ENCODE results near the gene ATP6V1C2. TPM values are rescaled to one million over a fixed set of nuclear protein-coding genes. Genes with fewer than 3 reads are reported as not detected.

The ATP6V1C2 gene
- total RNA-seq, 1 donor from 2014 or later: not detected

DNA sequence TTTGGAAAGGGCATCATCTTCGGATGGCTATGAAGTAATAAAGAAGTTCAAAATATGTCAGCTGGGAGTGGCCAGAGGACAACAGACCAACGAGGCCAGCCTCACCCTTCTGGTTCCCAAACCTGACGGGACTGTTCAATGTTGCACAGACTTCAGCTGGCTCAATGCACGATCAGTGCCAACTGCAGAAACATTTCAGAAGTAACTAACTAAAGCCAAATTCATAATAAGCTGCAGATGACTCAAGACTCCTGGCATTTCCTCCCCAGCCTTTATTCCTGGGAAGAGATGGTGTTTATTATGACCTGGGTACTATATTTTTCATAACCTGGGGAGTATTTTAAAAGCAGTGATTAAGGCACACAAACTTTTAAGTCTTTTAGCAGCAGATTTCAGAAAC lies 3.8 kb upstream of the ATP6V1C2 start:
- Mint-ChIP-seq H3K4me3 (ENCODE audit: unreplicated experiment) (no peak overlapping the region), H3K27ac (ENCODE audit: unreplicated experiment) (peak overlapping the region; percentile 62), H3K4me1 (ENCODE audit: low read depth) (peaks cover 29% of the 10 kb centered on the region), H3K9me3 (ENCODE audit: low read depth) (no peaks in the 10 kb centered on the region), H3K36me3 (ENCODE audit: low read depth) (no peaks in the 10 kb centered on the region), H3K27me3 (ENCODE audit: low read depth) (peaks cover 19% of the 10 kb centered on the region)
- no peak for DNase-seq (ENCODE audit: low spot score)
- TF ChIP-seq CTCF (IDR thresholded peaks at IDR 0.05): no peak

DNA sequence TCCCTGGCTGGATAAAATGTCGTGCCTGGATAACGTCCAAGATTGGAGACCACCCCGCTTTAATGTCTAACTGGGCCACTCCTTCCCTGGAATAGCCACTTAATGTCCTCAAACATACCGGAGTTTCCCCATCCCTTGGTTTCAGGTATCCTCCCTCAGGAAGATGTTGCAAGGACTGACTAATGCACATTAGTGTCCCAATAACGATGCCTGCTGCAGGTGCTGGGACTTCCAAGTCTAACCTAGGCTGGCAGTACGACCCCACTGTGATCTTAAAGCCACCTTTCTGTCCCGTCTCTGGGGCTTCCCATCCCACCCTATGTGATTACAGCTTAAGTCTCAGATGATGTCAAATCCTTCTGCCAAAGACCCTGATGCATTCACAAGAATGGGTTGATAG lies 1.1 kb upstream of the ATP6V1C2 start:
- no peaks in the 10 kb centered on the region for H3K9me3 Mint-ChIP-seq (ENCODE audit: low read depth)

GRCh38 chr2:10720947-10721395 lies 459 bp upstream of the ATP6V1C2 start:
- Mint-ChIP-seq H3K36me3 (ENCODE audit: low read depth) (no peaks in the 10 kb centered on the region), H3K9me3 (ENCODE audit: low read depth) (no peaks in the 10 kb centered on the region), H3K27me3 (ENCODE audit: low read depth) (peaks cover 35% of the 10 kb centered on the region), H3K4me1 (ENCODE audit: low read depth) (peaks cover 29% of the 10 kb centered on the region), H3K27ac (ENCODE audit: unreplicated experiment) (no peak overlapping the region), H3K4me3 (ENCODE audit: unreplicated experiment) (no peak overlapping the region)
- no peak for TF ChIP-seq CTCF (IDR thresholded peaks at IDR 0.05)
- DNase-seq (ENCODE audit: low spot score): no peak

More for the DNA sequence above, 1.1 kb upstream of the ATP6V1C2 start:
- no peak for TF ChIP-seq CTCF (IDR thresholded peaks at IDR 0.05)
- no peak overlapping the region for H3K4me3 Mint-ChIP-seq (ENCODE audit: unreplicated experiment)
- DNase-seq (ENCODE audit: low spot score): no peak
- no peak overlapping the region for H3K27ac Mint-ChIP-seq (ENCODE audit: unreplicated experiment)
- peaks cover 29% of the 10 kb centered on the region for H3K4me1 Mint-ChIP-seq (ENCODE audit: low read depth)
- H3K36me3 Mint-ChIP-seq (ENCODE audit: low read depth): no peaks in the 10 kb centered on the region
- peaks cover 33% of the 10 kb centered on the region for H3K27me3 Mint-ChIP-seq (ENCODE audit: low read depth)

DNA sequence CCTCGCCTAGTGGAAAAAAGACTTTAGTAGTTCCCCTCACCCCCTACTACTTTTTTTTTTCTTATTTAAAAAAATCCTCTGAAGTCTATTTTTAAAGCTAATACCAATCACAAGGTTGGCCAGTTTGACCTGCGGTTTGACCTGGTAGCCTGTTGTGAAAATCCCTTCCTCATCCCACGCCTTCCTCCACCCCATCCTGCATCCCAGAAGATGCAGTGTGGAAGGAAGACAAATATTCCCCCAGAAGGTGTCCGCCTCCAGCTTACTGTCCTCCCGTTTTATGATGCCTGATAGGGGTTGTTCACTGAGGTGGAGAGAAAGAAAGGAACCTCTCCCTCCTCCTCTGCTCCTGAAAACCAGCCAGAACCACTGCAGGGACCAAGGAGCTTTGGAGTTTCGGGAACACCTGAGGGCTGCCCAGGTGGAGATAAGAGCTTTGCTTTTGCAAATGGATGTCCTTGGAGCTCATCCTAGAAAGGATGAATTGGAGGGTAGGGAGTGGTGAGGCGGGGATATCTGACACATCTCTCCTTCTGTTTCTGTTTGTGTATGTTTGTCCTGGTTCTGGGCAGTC lies 909 bp downstream of the ATP6V1C2 start:
- H3K36me3 Mint-ChIP-seq (ENCODE audit: low read depth): no peaks in the 10 kb centered on the region
- no peak for DNase-seq (ENCODE audit: low spot score)
- H3K4me3 Mint-ChIP-seq (ENCODE audit: unreplicated experiment): peak overlapping the region; percentile 61
- peaks cover 22% of the 10 kb centered on the region for H3K4me1 Mint-ChIP-seq (ENCODE audit: low read depth)
- no peak for TF ChIP-seq CTCF (IDR thresholded peaks at IDR 0.05)
- H3K27me3 Mint-ChIP-seq (ENCODE audit: low read depth): peaks cover 44% of the 10 kb centered on the region
- no peaks in the 10 kb centered on the region for H3K9me3 Mint-ChIP-seq (ENCODE audit: low read depth)
- H3K27ac Mint-ChIP-seq (ENCODE audit: unreplicated experiment): no peak overlapping the region

DNA sequence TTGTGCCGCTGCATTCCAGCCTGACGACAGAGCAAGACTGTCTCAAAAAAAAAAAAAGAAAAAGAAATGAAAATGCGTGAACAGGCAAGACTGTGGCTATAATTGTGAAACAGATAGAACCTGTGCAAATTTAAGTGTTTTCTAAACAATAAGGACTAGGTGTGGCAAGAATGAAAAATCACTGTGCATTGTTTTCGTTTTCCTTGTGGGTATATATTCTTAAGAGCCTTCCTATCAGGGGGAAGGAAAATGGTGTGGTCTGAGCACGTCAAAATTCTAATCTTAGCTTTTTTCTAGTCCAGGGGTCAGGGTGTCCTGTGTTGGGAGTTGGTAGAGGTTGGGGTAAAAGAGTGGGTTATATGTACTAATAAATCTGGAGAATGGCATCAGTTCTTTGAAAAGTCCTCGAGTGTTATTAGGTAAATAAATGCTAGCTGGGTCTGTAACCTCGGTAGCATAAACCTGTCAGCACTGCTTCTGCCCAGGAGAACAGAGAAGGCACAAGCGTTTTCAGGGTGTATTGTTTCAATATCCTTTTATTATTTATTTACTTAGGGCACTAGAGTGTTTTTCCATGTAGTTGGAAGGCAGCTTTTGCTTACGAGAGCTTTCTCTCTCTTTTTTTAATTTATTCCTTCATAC lies 11.6 kb downstream of the ATP6V1C2 start:
- no peak for DNase-seq (ENCODE audit: low spot score)
- no peak overlapping the region for H3K4me3 Mint-ChIP-seq (ENCODE audit: unreplicated experiment)

More for the DNA sequence above, 11.6 kb downstream of the ATP6V1C2 start:
- Mint-ChIP-seq H3K9me3 (ENCODE audit: low read depth) (no peaks in the 10 kb centered on the region), H3K36me3 (ENCODE audit: low read depth) (no peaks in the 10 kb centered on the region), H3K27ac (ENCODE audit: unreplicated experiment) (no peak overlapping the region), H3K27me3 (ENCODE audit: low read depth) (peaks cover 16% of the 10 kb centered on the region), H3K4me1 (ENCODE audit: low read depth) (no peaks in the 10 kb centered on the region)
- no peak for TF ChIP-seq CTCF (IDR thresholded peaks at IDR 0.05)
